ENCODE data around the gene FHOD3.

- TF ChIP-seq EZH2 (IDR thresholded peaks at IDR 0.05; ENCODE audit: borderline replicate concordance, low read depth, low read length): no peak
- TF ChIP-seq MCM5 (IDR thresholded peaks at IDR 0.05; ENCODE audit: low read depth): no peak
- no peak for TF ChIP-seq SMARCA5 (IDR thresholded peaks at IDR 0.05)
- TF ChIP-seq ZSCAN29 (IDR thresholded peaks at IDR 0.05): no peak
- no peak for TF ChIP-seq SP1 (CRISPR knock-in tag; IDR thresholded peaks at IDR 0.05)
- TF ChIP-seq HBP1 (CRISPR knock-in tag; IDR thresholded peaks at IDR 0.05): no peak
- TF ChIP-seq CTCF (IDR thresholded peaks at IDR 0.05 in 2 of 3, conservative IDR thresholded peaks at IDR 0.05 in 1 of 3; ENCODE audit: insufficient read depth in 2 of 3, low read depth in 1 of 3, low read length in 3 of 3): no peak
- TF ChIP-seq TSHZ1 (CRISPR knock-in tag; IDR thresholded peaks at IDR 0.05): no peak
Measured at GRCh38 chr18:36366994-36367839, 69.7 kb downstream of the FHOD3 start.

All from K562 (cell line).